Panc1 (cell line): Measurements from ENCODE around the gene ASB4. TPM values are rescaled to one million over a fixed set of nuclear protein-coding genes. Genes with fewer than 3 reads are reported as not detected.

ENCODE experiments used
- ATAC-seq: fragments of 200-7000 bp; cut with Tn5 transposase; 2 replicates; pipeline ENCODE4 v1.9.1; 2020; ENCODE audit warnings: mild to moderate bottlenecking, moderate library complexity
- BruUV-seq: library from RNA; stranded (reverse); fragments of 400-500 nt; replicated peaks from 2 replicates; lab custom pipeline; 2021; lab: Mats Ljungman, UMichigan
- CTCF ChIA-PET: fragments of 300-600 bp; sonication (Branson Sonifier 250); formaldehyde crosslinking; loops from one replicate; lab custom pipeline; 2022; ENCODE audit warnings: antibody characterized with exemption; lab: Charles Lee
- POLR2A ChIA-PET: fragments of 300-600 bp; sonication (Branson Sonifier 250); formaldehyde crosslinking; loops from one replicate; lab custom pipeline; 2022; ENCODE audit warnings: antibody characterized with exemption; lab: Charles Lee
- DNase-seq: peaks from one replicate; pipeline ENCODE4 v3.0.0-alpha.2; 2010; ENCODE audit warnings: low read depth, low spot score
- H3K27ac ChIP-seq: 2 replicates; pipeline ENCODE4 v1.5.1; 2011; ENCODE audit warnings: mild to moderate bottlenecking, low read length, inconsistent platforms
- H3K27me3 ChIP-seq: fragments of 200-500 bp; sonication (Bioruptor generic); 2 replicates; pipeline ENCODE4 v1.6.0; 2014; ENCODE audit warnings: low read length, inconsistent platforms; ENCODE audit not compliant: control insufficient read depth, insufficient read depth
- H3K36me3 ChIP-seq: fragments of 200-500 bp; sonication (Bioruptor generic); 2 replicates; pipeline ENCODE4 v1.5.1; 2014; ENCODE audit warnings: inconsistent platforms, mild to moderate bottlenecking, low read length, moderate library complexity; ENCODE audit not compliant: control insufficient read depth, insufficient read depth
- H3K4me1 ChIP-seq: 2 replicates; pipeline ENCODE4 v1.5.1; 2011; ENCODE audit warnings: inconsistent platforms, mild to moderate bottlenecking, low read length, moderate library complexity; ENCODE audit not compliant: control insufficient read depth, insufficient read depth
- H3K4me3 ChIP-seq, 2 experiments: 2 replicates each; pipeline ENCODE4 v1.5.1; 2011 to 2012; ENCODE audit warnings: low read depth in 2 of 2, low read length in 2 of 2, mild to moderate bottlenecking in 2 of 2, inconsistent platforms in 1 of 2, moderate library complexity in 1 of 2
- H3K9me3 ChIP-seq: fragments of 200-500 bp; sonication (Bioruptor generic); 2 replicates; pipeline ENCODE4 v1.5.1; 2014; ENCODE audit warnings: low read depth, mild to moderate bottlenecking, inconsistent platforms, low read length, moderate library complexity; ENCODE audit not compliant: control insufficient read depth, insufficient read depth
- POLR2AphosphoS5 ChIP-seq: IDR thresholded peaks from 2 replicates; pipeline ENCODE4 v1.6.1; 2012; ENCODE audit warnings: mild to moderate bottlenecking, low read depth, low read length, moderate library complexity
- SIN3A ChIP-seq: IDR thresholded peaks from 2 replicates; pipeline ENCODE4 v1.6.1; 2012; ENCODE audit warnings: low read depth, mild to moderate bottlenecking, low read length, moderate library complexity, borderline replicate concordance; ENCODE audit not compliant: insufficient read depth
- TCF7L2 ChIP-seq: IDR thresholded peaks from 2 replicates; pipeline ENCODE4 v1.6.1; 2011; ENCODE audit warnings: mild to moderate bottlenecking, low read depth, low read length, inconsistent platforms
- in situ Hi-C: cut with HindIII; loops from 2 replicates; pipeline ENCODE4 v1.10.0; 2016; ENCODE audit warnings: low sequenced_read_pairs, low pct_unique_long_range_greater_than_20kb
- intact Hi-C: fragments of 100-400 bp; cut with micrococcal nuclease; formaldehyde crosslinking; loops from one replicate; pipeline ENCODE4 v1.10.0; 2022; ENCODE audit not compliant: unreplicated experiment
- total RNA-seq: library from RNA; stranded (reverse); gene quantifications from one replicate; pipeline ENCODE4 v1.2.1, GENCODE V29; 2021; ENCODE audit not compliant: unreplicated experiment
- TF ChIP-seq, protein P1 (sequence below): fragments of 450-650 bp; IDR thresholded peaks from 2 replicates; pipeline ENCODE4 v1.5.1; 2017; ENCODE audit warnings: mild to moderate bottlenecking
- TF ChIP-seq, protein P2 (sequence below), 2 experiments: IDR thresholded peaks; 2 replicates each; pipeline ENCODE4 v1.6.1; 2011 to 2012; ENCODE audit warnings: low read depth in 2 of 2, control low read depth in 1 of 2, low read length in 1 of 2, mild to moderate bottlenecking in 1 of 2, moderate library complexity in 1 of 2; ENCODE audit not compliant: insufficient read depth in 1 of 2

ASB4 gene
- total RNA-seq, 1 experiment from 2014 or later, result 0.15 TPM

DNA sequence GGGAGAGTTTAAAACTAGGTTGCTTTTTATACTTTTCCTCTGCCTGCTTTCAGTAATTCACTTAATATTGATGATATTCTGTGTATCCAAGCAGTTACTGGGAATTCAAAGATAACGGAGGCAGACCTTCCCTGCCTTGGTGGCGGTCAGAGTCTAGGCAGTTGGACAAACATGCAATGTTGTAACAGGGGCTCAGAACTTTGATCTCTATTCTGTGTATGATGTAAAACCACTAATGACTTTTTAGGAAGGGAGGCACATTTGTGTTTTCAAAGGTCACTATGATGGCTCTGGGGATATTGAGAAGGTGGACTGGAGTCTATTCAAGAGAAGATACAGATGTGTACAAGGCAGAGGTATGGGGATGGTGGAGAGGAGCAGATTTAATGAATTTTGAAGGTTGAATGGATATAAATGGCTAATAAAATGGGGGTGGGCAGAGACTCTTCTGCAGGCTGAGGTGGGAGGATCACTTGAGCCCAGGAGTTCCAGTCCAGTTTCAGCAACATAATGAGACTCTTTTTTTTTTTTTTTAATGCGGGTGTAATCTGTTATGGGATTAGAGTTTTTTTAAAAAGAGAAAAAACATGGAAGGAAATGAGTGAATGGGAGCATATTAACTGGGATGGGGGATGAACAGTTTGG, 45.2 kb upstream of the ASB4 start:
- in situ Hi-C loops (no loop called here), intact Hi-C loops (no loop called here)
- POLR2A ChIA-PET, result no interaction called here
- H3K27ac ChIP-seq, result no peak overlapping the region
- TF ChIP-seq, protein P1, sequence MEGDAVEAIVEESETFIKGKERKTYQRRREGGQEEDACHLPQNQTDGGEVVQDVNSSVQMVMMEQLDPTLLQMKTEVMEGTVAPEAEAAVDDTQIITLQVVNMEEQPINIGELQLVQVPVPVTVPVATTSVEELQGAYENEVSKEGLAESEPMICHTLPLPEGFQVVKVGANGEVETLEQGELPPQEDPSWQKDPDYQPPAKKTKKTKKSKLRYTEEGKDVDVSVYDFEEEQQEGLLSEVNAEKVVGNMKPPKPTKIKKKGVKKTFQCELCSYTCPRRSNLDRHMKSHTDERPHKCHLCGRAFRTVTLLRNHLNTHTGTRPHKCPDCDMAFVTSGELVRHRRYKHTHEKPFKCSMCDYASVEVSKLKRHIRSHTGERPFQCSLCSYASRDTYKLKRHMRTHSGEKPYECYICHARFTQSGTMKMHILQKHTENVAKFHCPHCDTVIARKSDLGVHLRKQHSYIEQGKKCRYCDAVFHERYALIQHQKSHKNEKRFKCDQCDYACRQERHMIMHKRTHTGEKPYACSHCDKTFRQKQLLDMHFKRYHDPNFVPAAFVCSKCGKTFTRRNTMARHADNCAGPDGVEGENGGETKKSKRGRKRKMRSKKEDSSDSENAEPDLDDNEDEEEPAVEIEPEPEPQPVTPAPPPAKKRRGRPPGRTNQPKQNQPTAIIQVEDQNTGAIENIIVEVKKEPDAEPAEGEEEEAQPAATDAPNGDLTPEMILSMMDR, result no peak
- TF ChIP-seq SIN3A (no peak), POLR2AphosphoS5 (no peak), TCF7L2 (no peak)
- TF ChIP-seq, protein P2, sequence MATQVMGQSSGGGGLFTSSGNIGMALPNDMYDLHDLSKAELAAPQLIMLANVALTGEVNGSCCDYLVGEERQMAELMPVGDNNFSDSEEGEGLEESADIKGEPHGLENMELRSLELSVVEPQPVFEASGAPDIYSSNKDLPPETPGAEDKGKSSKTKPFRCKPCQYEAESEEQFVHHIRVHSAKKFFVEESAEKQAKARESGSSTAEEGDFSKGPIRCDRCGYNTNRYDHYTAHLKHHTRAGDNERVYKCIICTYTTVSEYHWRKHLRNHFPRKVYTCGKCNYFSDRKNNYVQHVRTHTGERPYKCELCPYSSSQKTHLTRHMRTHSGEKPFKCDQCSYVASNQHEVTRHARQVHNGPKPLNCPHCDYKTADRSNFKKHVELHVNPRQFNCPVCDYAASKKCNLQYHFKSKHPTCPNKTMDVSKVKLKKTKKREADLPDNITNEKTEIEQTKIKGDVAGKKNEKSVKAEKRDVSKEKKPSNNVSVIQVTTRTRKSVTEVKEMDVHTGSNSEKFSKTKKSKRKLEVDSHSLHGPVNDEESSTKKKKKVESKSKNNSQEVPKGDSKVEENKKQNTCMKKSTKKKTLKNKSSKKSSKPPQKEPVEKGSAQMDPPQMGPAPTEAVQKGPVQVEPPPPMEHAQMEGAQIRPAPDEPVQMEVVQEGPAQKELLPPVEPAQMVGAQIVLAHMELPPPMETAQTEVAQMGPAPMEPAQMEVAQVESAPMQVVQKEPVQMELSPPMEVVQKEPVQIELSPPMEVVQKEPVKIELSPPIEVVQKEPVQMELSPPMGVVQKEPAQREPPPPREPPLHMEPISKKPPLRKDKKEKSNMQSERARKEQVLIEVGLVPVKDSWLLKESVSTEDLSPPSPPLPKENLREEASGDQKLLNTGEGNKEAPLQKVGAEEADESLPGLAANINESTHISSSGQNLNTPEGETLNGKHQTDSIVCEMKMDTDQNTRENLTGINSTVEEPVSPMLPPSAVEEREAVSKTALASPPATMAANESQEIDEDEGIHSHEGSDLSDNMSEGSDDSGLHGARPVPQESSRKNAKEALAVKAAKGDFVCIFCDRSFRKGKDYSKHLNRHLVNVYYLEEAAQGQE (IDR thresholded peaks at IDR 0.05; ENCODE audit: insufficient read depth in 1 of 2, low read depth in 2 of 2, low read length in 1 of 2), result no peak
- H3K4me1 ChIP-seq, result no peaks in the 10 kb centered on the region
- no peak overlapping the region for H3K4me3 ChIP-seq
- H3K9me3 ChIP-seq, result no peaks in the 10 kb centered on the region
- no peaks in the 10 kb centered on the region for H3K36me3 ChIP-seq
- ATAC-seq, result no peak
- BruUV-seq, result no TSS peak
- CTCF ChIA-PET, result no interaction called here
- no peaks in the 10 kb centered on the region for H3K27me3 ChIP-seq
- DNase-seq, result no peak

DNA sequence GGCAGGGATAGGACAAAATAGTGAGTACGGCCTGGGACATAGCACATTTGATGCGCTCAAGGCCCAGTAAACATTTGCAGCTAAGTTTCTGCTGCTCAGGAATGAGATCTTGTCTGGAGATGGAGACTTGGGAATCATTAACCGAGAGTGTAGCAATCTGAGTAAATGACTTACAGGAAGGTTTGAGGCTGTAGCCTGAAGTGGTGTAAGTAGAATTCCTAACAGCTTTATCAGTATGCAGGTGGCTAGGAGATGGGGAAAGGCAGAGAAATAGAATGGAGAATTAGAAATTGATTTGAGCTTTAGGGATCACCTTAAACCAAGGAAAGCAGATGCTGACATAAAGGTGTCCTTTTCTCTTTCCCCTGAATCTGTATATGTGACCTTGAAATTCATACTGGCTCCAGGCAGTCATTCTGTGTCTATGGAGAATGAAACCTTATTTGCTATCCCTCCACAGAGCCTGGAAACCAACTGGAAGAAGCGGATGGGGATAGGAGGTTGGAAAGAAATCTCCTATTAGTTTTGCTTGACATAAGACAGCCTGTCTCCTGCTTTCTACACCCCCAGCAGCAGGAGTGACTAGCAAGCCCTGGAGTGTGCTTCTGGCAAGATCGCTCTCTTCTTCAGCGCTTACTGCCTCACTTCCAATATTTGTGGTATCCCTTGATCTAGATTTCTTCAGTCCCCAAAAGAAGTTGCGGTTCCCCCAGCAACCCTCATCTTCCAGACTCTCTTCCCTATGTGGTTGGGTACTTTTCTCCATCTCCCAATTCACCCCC, 44.5 kb upstream of the ASB4 start:
- ATAC-seq (no peak), DNase-seq (no peak)
- ChIA-PET CTCF (no interaction called here), POLR2A (no interaction called here)
- TF ChIP-seq SIN3A (no peak), POLR2AphosphoS5 (no peak), TCF7L2 (no peak)
- TF ChIP-seq, protein P2 (IDR thresholded peaks at IDR 0.05; ENCODE audit: insufficient read depth in 1 of 2, low read depth in 2 of 2, low read length in 1 of 2), result no peak
- TF ChIP-seq, protein P1, result no peak
- Histone ChIP-seq H3K9me3 (no peaks in the 10 kb centered on the region), H3K4me1 (no peaks in the 10 kb centered on the region), H3K36me3 (no peaks in the 10 kb centered on the region), H3K27me3 (no peaks in the 10 kb centered on the region), H3K27ac (no peak overlapping the region), H3K4me3 (no peak overlapping the region)
- BruUV-seq, result no TSS peak
- in situ Hi-C loops, result no loop called here
- intact Hi-C loops, result no loop called here
